A673 (cell line): ENCODE results near the gene THSD4.

Experiments
- EZH2 ChIP-seq: fragments of 200-600 bp; sonication (generic); IDR thresholded peaks from 2 replicates; pipeline ENCODE4 v1.6.1; 2017; ENCODE audit warnings: borderline replicate concordance, low read depth, mild to moderate bottlenecking, mixed read lengths, antibody characterized with exemption, low read length; ENCODE audit not compliant: poor library complexity, severe bottlenecking
- TF ChIP-seq, protein P1 (sequence below): fragments of 300-800, 200-600 bp; sonication (generic); conservative IDR thresholded peaks from 2 replicates; pipeline ENCODE4 v1.5.1; 2017; ENCODE audit warnings: low read depth, mild to moderate bottlenecking, antibody characterized with exemption, low read length, moderate library complexity, mixed read lengths

DNA sequence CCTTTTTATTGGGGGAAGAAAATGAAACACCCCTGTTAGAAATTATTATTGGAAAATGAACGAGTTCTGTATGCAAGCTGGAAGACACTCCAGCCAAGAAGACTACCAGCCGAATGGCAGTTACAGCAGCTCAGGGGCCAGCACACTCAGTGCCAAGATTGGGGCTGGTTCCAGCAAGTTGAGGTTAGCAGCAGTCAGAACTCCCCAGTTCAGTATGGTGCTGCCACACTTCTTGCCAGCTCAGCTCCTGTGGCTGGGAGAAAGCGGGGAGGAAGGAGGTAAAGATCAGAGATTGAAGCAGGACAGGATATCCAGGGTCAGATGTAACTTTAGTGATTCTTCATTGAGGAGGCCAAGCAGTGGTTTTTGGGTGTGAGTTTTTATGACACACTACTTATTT lies 414.8 kb downstream of the THSD4 start:
- TF ChIP-seq, protein P1, sequence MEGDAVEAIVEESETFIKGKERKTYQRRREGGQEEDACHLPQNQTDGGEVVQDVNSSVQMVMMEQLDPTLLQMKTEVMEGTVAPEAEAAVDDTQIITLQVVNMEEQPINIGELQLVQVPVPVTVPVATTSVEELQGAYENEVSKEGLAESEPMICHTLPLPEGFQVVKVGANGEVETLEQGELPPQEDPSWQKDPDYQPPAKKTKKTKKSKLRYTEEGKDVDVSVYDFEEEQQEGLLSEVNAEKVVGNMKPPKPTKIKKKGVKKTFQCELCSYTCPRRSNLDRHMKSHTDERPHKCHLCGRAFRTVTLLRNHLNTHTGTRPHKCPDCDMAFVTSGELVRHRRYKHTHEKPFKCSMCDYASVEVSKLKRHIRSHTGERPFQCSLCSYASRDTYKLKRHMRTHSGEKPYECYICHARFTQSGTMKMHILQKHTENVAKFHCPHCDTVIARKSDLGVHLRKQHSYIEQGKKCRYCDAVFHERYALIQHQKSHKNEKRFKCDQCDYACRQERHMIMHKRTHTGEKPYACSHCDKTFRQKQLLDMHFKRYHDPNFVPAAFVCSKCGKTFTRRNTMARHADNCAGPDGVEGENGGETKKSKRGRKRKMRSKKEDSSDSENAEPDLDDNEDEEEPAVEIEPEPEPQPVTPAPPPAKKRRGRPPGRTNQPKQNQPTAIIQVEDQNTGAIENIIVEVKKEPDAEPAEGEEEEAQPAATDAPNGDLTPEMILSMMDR = no peak
- no peak for TF ChIP-seq EZH2
